ENCODE results near the gene FBXO31.
"Not testable (repeated sequence)": the region's sequence is repeated elsewhere in the genome, so short reads cannot be mapped to it uniquely, and the experiment has no call there.

The FBXO31 gene

GRCh38 chr16:87393680-87394055 lies 10.1 kb upstream of the FBXO31 start:
- H3K4me1 Mint-ChIP-seq = peaks cover 47% of the 10 kb centered on the region

GRCh38 chr16:87392821-87393679 lies 9.5 kb upstream of the FBXO31 start:
- peak overlapping the region; percentile 95 for H3K4me3 Mint-ChIP-seq
- H3K9me3 Mint-ChIP-seq = no peaks in the 10 kb centered on the region
- H3K27ac Mint-ChIP-seq = peak overlapping the region; percentile 90
- no peaks in the 10 kb centered on the region for H3K36me3 Mint-ChIP-seq
- peaks cover 54% of the 10 kb centered on the region for H3K4me1 Mint-ChIP-seq
- no peaks in the 10 kb centered on the region for H3K27me3 Mint-ChIP-seq

More at GRCh38 chr16:87393680-87394055, 10.1 kb upstream of the FBXO31 start:
- peak overlapping the region; percentile 95 for H3K4me3 Mint-ChIP-seq
- peak overlapping the region; percentile 90 for H3K27ac Mint-ChIP-seq
- H3K36me3 Mint-ChIP-seq = no peaks in the 10 kb centered on the region
- H3K27me3 Mint-ChIP-seq = no peaks in the 10 kb centered on the region
- no peaks in the 10 kb centered on the region for H3K9me3 Mint-ChIP-seq

- Mint-ChIP-seq H3K4me1 (peaks cover 57% of the 10 kb centered on the region), H3K4me3 (peak within 1 kb of the TSS; percentile 95), H3K36me3 (no peaks in the 10 kb centered on the region), H3K27me3 (no peaks in the 10 kb centered on the region), H3K27ac (peak within 1 kb of the TSS; percentile 94), H3K9me3 (no peaks in the 10 kb centered on the region)
Measured at GRCh38 chr16:87391950-87392820, 8.6 kb upstream of the FBXO31 start, which contains the start of gene MAP1LC3B. Gene MAP1LC3B (plus strand): TSS chr16:87392336. CDS start chr16:87392428, 92 bp downstream.

GRCh38 chr16:87391324-87391949 lies 7.9 kb upstream of the FBXO31 start:
- Mint-ChIP-seq H3K9me3 (no peaks in the 10 kb centered on the region), H3K27ac (peak overlapping the region; percentile 94), H3K36me3 (no peaks in the 10 kb centered on the region), H3K27me3 (no peaks in the 10 kb centered on the region), H3K4me3 (peak overlapping the region; percentile 87), H3K4me1 (peaks cover 57% of the 10 kb centered on the region)

- Mint-ChIP-seq H3K4me3 (peak overlapping the region; percentile 87), H3K9me3 (no peaks in the 10 kb centered on the region), H3K27ac (peak overlapping the region; percentile 94), H3K4me1 (peaks cover 59% of the 10 kb centered on the region), H3K27me3 (no peaks in the 10 kb centered on the region), H3K36me3 (no peaks in the 10 kb centered on the region)
Measured at GRCh38 chr16:87390641-87391323, 7.2 kb upstream of the FBXO31 start.

GRCh38 chr16:87389914-87390313 lies 6.3 kb upstream of the FBXO31 start:
- not testable (repeated sequence) for H3K9me3 Mint-ChIP-seq, H3K27me3 Mint-ChIP-seq, H3K36me3 Mint-ChIP-seq, H3K4me3 Mint-ChIP-seq
- Mint-ChIP-seq H3K4me1 (peaks cover 56% of the 10 kb centered on the region), H3K27ac (peak overlapping the region; percentile 85)

GRCh38 chr16:87389245-87389644 lies 5.7 kb upstream of the FBXO31 start:
- H3K9me3 Mint-ChIP-seq = no peaks in the 10 kb centered on the region
- no peaks in the 10 kb centered on the region for H3K27me3 Mint-ChIP-seq
- H3K36me3 Mint-ChIP-seq = no peaks in the 10 kb centered on the region
- peak overlapping the region; percentile 85 for H3K27ac Mint-ChIP-seq
- H3K4me1 Mint-ChIP-seq = peaks cover 53% of the 10 kb centered on the region
- no peak overlapping the region for H3K4me3 Mint-ChIP-seq

GRCh38 chr16:87388818-87389134 lies 5.2 kb upstream of the FBXO31 start:
- Mint-ChIP-seq H3K4me1 (peaks cover 48% of the 10 kb centered on the region), H3K9me3 (no peaks in the 10 kb centered on the region), H3K36me3 (no peaks in the 10 kb centered on the region), H3K27ac (peak overlapping the region; percentile 93), H3K27me3 (peaks cover 1% of the 10 kb centered on the region), H3K4me3 (peak overlapping the region; percentile 75)

GRCh38 chr16:87387942-87388817 lies 4.6 kb upstream of the FBXO31 start:
- H3K27ac Mint-ChIP-seq = peak overlapping the region; percentile 93
- peaks cover 42% of the 10 kb centered on the region for H3K4me1 Mint-ChIP-seq
- peaks cover 1% of the 10 kb centered on the region for H3K27me3 Mint-ChIP-seq
- no peaks in the 10 kb centered on the region for H3K9me3 Mint-ChIP-seq
- no peaks in the 10 kb centered on the region for H3K36me3 Mint-ChIP-seq
- H3K4me3 Mint-ChIP-seq = peak overlapping the region; percentile 75

- peaks cover 64% of the 10 kb centered on the region for H3K4me1 Mint-ChIP-seq
- H3K36me3 Mint-ChIP-seq, H3K9me3 Mint-ChIP-seq, H3K27me3 Mint-ChIP-seq: not testable (repeated sequence)
- peak overlapping the region; percentile 88 for H3K4me3 Mint-ChIP-seq
- H3K27ac Mint-ChIP-seq = peak overlapping the region; percentile 55
Measured at GRCh38 chr16:87384875-87385167, 1.2 kb upstream of the FBXO31 start.

- H3K4me1 Mint-ChIP-seq = peaks cover 60% of the 10 kb centered on the region
- H3K27ac Mint-ChIP-seq = peak overlapping the region; percentile 100
- peak overlapping the region; percentile 88 for H3K4me3 Mint-ChIP-seq
- peaks cover 1% of the 10 kb centered on the region for H3K27me3 Mint-ChIP-seq
- H3K36me3 Mint-ChIP-seq = peaks cover 6% of the 10 kb centered on the region
- no peaks in the 10 kb centered on the region for H3K9me3 Mint-ChIP-seq
Measured at GRCh38 chr16:87384162-87384874, 742 bp upstream of the FBXO31 start.

- peaks cover 45% of the 10 kb centered on the region for H3K4me1 Mint-ChIP-seq
- peak overlapping the region; percentile 91 for H3K4me3 Mint-ChIP-seq
- H3K27ac Mint-ChIP-seq = peak overlapping the region; percentile 87
Measured at GRCh38 chr16:87382023-87382785, 1.4 kb downstream of the FBXO31 start.

GRCh38 chr16:87380881-87381280 lies 2.7 kb downstream of the FBXO31 start:
- Mint-ChIP-seq H3K27ac (peak overlapping the region; percentile 95), H3K4me1 (peaks cover 49% of the 10 kb centered on the region), H3K4me3 (peak overlapping the region; percentile 91), H3K27me3 (peaks cover 1% of the 10 kb centered on the region), H3K9me3 (no peaks in the 10 kb centered on the region), H3K36me3 (peaks cover 11% of the 10 kb centered on the region)

More at GRCh38 chr16:87382023-87382785, 1.4 kb downstream of the FBXO31 start:
- H3K27me3 Mint-ChIP-seq = peaks cover 1% of the 10 kb centered on the region
- peaks cover 9% of the 10 kb centered on the region for H3K36me3 Mint-ChIP-seq
- no peaks in the 10 kb centered on the region for H3K9me3 Mint-ChIP-seq

Data from activated naive CD4-positive, alpha-beta T cell treated with anti-CD3 and anti-CD28 coated beads, Interleukin-2, amount 50 U/mL, for 24 hours (primary cell).